ENCODE data around the gene KANK2. TPM values are rescaled to one million over a fixed set of nuclear protein-coding genes. Genes with fewer than 3 reads are reported as not detected.

The KANK2 gene
- total and polyA plus RNA-seq, 2 of the 13 experiments (the other 11 are each of a cell fraction or from before 2014, with no cell fraction given) = 5.7 to 12.9 TPM

DNA sequence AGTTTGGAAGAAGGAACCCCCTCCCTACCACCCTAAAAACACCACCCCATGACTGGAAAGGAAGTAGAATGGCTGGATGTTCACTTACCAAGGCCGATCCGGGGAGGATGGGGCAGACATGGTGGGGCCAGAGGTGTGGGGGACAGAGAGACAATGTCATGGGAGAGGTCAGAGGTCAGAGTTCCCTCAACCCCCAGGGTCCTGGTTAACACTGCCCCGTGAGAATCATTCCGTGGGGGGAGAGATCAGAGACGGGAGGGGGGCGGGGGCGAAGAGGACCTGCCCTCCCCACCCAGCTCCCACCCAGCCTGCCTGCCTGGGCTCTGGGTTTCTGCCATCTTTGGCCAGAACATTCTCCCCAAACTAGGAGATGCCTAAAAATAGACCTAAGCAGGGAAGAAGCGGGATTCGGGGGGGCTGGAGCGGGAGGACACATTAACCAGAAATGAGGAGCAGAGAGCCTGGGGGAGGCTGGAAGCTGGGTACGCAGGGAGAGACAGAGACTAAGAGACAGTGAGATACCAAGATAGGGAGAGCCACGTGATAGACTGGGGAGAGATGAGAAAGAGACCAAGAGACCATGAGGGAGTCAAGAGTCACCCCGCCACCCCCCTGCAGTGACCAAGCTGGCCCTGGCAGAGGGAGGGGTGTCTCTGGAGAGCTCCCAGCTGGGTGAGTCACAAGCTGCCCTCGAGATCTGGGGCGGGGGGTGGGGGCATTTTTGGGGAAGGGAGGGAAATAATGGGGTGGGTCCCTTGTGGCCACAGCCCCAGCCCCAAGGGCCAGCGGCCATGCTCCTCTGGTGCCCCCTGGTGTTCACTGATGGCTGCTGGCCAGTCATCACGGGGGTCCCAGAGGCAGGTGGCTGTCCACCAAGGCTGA is 6.1 kb upstream of the KANK2 start (continued):
- TF ChIP-seq ZSCAN21 (CRISPR knock-in tag; IDR thresholded peaks at IDR 0.05; ENCODE audit: borderline replicate concordance) (no peak), RARA (CRISPR knock-in tag; IDR thresholded peaks at IDR 0.05) (peak; percentile 44; the same call in 1 of the 2 replicates), FOSL2 (CRISPR knock-in tag; IDR thresholded peaks at IDR 0.05) (peak; percentile 77), LCORL (IDR thresholded peaks at IDR 0.05) (no peak), LCORL (CRISPR knock-in tag; IDR thresholded peaks at IDR 0.05) (0 out of 2 replicates have a peak, but pooled peaks have one; percentile 29), NCOA2 (CRISPR knock-in tag; IDR thresholded peaks at IDR 0.05) (no peak), MYC (CRISPR knock-in tag; IDR thresholded peaks at IDR 0.05; ENCODE audit: borderline replicate concordance) (0 out of 2 replicates have a peak, but pooled peaks have one; percentile 17), HNRNPK (IDR thresholded peaks at IDR 0.05; ENCODE audit: low read depth, low read length, poor library complexity, severe bottlenecking) (peak; percentile 89), ETV5 (CRISPR knock-in tag; IDR thresholded peaks at IDR 0.05; ENCODE audit: borderline replicate concordance) (peak; percentile 36), CCAR2 (optimal IDR thresholded peaks at IDR 0.05; ENCODE audit: low read depth, low read length) (no peak), YEATS2 (CRISPR knock-in tag; IDR thresholded peaks at IDR 0.05; ENCODE audit: borderline replicate concordance) (no peak), MXI1 (IDR thresholded peaks at IDR 0.05; ENCODE audit: borderline replicate concordance, low read depth, low read length) (no peak)
- TF ChIP-seq, protein P1, sequence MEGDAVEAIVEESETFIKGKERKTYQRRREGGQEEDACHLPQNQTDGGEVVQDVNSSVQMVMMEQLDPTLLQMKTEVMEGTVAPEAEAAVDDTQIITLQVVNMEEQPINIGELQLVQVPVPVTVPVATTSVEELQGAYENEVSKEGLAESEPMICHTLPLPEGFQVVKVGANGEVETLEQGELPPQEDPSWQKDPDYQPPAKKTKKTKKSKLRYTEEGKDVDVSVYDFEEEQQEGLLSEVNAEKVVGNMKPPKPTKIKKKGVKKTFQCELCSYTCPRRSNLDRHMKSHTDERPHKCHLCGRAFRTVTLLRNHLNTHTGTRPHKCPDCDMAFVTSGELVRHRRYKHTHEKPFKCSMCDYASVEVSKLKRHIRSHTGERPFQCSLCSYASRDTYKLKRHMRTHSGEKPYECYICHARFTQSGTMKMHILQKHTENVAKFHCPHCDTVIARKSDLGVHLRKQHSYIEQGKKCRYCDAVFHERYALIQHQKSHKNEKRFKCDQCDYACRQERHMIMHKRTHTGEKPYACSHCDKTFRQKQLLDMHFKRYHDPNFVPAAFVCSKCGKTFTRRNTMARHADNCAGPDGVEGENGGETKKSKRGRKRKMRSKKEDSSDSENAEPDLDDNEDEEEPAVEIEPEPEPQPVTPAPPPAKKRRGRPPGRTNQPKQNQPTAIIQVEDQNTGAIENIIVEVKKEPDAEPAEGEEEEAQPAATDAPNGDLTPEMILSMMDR (CRISPR knock-in tag; IDR thresholded peaks at IDR 0.05) = peak; percentile 90
- TF ChIP-seq, protein P2, sequence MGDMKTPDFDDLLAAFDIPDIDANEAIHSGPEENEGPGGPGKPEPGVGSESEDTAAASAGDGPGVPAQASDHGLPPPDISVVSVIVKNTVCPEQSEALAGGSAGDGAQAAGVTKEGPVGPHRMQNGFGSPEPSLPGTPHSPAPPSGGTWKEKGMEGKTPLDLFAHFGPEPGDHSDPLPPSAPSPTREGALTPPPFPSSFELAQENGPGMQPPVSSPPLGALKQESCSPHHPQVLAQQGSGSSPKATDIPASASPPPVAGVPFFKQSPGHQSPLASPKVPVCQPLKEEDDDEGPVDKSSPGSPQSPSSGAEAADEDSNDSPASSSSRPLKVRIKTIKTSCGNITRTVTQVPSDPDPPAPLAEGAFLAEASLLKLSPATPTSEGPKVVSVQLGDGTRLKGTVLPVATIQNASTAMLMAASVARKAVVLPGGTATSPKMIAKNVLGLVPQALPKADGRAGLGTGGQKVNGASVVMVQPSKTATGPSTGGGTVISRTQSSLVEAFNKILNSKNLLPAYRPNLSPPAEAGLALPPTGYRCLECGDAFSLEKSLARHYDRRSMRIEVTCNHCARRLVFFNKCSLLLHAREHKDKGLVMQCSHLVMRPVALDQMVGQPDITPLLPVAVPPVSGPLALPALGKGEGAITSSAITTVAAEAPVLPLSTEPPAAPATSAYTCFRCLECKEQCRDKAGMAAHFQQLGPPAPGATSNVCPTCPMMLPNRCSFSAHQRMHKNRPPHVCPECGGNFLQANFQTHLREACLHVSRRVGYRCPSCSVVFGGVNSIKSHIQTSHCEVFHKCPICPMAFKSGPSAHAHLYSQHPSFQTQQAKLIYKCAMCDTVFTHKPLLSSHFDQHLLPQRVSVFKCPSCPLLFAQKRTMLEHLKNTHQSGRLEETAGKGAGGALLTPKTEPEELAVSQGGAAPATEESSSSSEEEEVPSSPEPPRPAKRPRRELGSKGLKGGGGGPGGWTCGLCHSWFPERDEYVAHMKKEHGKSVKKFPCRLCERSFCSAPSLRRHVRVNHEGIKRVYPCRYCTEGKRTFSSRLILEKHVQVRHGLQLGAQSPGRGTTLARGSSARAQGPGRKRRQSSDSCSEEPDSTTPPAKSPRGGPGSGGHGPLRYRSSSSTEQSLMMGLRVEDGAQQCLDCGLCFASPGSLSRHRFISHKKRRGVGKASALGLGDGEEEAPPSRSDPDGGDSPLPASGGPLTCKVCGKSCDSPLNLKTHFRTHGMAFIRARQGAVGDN (CRISPR knock-in tag; IDR thresholded peaks at IDR 0.05) = peak; percentile 34; the same call in 1 of the 2 replicates
- TF ChIP-seq, protein P3, sequence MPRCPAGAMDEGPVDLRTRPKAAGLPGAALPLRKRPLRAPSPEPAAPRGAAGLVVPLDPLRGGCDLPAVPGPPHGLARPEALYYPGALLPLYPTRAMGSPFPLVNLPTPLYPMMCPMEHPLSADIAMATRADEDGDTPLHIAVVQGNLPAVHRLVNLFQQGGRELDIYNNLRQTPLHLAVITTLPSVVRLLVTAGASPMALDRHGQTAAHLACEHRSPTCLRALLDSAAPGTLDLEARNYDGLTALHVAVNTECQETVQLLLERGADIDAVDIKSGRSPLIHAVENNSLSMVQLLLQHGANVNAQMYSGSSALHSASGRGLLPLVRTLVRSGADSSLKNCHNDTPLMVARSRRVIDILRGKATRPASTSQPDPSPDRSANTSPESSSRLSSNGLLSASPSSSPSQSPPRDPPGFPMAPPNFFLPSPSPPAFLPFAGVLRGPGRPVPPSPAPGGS (CRISPR knock-in tag; IDR thresholded peaks at IDR 0.05) = no peak
- TF ChIP-seq, protein P4, sequence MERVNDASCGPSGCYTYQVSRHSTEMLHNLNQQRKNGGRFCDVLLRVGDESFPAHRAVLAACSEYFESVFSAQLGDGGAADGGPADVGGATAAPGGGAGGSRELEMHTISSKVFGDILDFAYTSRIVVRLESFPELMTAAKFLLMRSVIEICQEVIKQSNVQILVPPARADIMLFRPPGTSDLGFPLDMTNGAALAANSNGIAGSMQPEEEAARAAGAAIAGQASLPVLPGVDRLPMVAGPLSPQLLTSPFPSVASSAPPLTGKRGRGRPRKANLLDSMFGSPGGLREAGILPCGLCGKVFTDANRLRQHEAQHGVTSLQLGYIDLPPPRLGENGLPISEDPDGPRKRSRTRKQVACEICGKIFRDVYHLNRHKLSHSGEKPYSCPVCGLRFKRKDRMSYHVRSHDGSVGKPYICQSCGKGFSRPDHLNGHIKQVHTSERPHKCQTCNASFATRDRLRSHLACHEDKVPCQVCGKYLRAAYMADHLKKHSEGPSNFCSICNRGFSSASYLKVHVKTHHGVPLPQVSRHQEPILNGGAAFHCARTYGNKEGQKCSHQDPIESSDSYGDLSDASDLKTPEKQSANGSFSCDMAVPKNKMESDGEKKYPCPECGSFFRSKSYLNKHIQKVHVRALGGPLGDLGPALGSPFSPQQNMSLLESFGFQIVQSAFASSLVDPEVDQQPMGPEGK (CRISPR knock-in tag; IDR thresholded peaks at IDR 0.05) = peak; percentile 78; the same call in 1 of the 2 replicates
- TF ChIP-seq, protein P5, sequence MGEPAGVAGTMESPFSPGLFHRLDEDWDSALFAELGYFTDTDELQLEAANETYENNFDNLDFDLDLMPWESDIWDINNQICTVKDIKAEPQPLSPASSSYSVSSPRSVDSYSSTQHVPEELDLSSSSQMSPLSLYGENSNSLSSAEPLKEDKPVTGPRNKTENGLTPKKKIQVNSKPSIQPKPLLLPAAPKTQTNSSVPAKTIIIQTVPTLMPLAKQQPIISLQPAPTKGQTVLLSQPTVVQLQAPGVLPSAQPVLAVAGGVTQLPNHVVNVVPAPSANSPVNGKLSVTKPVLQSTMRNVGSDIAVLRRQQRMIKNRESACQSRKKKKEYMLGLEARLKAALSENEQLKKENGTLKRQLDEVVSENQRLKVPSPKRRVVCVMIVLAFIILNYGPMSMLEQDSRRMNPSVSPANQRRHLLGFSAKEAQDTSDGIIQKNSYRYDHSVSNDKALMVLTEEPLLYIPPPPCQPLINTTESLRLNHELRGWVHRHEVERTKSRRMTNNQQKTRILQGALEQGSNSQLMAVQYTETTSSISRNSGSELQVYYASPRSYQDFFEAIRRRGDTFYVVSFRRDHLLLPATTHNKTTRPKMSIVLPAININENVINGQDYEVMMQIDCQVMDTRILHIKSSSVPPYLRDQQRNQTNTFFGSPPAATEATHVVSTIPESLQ (CRISPR knock-in tag; conservative IDR thresholded peaks at IDR 0.05) = no peak

All from HepG2 (cell line).